Measurements from ENCODE around the gene PRSS56. TPM values are rescaled to one million over a fixed set of nuclear protein-coding genes. Genes with fewer than 3 reads are reported as not detected.

PRSS56 gene
- under 1 TPM in 2 of 7 donors, not detected in 5; 0.27 to 0.35 TPM for total RNA-seq
- polyA plus RNA-seq, result not detected
- long read RNA-seq, donor 1, result 0 reads
- long read RNA-seq, donor 2, result 0 reads
- long read RNA-seq, donor 3, result 0 reads

DNA sequence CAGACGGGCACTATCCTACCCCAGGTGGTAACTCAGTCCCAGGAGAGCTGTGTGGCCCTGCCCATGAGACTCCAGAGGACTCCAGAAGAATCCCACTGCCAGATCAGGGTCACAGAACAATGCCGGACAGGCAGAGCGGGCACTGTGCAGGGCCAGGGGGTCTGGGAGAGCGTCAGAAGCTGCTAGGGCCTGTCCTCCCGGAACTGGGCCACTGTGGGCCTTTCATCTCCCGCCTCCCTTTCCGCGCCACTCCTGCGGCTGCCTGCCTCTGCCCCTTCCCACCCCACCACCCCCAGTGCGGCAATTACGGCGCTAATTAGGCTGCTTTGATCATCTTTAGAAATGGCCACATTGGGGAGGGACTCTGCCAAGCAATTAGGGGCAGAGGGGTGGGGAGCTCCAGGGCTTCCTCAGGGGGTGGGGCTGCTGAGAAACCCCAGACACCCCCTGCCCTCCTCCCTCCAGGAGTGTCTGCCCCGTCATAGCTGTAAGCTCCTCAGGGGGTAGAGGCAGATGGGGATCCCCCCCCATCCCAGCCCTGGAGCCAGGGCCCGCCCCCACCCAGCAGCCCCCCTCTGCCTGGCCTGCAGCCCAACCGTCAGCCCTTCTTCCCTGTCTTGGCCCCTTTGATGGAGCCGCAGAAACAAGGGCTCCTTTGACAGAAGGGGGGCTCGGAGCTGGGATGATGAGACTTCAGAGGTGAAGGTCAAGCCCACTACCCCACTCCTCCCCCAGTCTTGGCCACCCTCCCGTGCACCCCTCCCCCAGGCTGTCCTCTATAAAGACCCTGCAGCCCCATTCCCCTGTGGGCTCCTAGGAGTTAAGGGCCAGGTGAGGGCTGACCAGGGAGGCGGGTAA lies at the start of gene PRSS56:
TSS of gene PRSS56 (plus strand) at position 808 of the 858 bp plus-strand sequence. CDS start 211 bp downstream, outside the sequence.
- TF ChIP-seq POLR2A (IDR thresholded peaks at IDR 0.05) (no peak), EP300 (IDR thresholded peaks at IDR 0.05) (no peak)
- TF ChIP-seq, protein P1, sequence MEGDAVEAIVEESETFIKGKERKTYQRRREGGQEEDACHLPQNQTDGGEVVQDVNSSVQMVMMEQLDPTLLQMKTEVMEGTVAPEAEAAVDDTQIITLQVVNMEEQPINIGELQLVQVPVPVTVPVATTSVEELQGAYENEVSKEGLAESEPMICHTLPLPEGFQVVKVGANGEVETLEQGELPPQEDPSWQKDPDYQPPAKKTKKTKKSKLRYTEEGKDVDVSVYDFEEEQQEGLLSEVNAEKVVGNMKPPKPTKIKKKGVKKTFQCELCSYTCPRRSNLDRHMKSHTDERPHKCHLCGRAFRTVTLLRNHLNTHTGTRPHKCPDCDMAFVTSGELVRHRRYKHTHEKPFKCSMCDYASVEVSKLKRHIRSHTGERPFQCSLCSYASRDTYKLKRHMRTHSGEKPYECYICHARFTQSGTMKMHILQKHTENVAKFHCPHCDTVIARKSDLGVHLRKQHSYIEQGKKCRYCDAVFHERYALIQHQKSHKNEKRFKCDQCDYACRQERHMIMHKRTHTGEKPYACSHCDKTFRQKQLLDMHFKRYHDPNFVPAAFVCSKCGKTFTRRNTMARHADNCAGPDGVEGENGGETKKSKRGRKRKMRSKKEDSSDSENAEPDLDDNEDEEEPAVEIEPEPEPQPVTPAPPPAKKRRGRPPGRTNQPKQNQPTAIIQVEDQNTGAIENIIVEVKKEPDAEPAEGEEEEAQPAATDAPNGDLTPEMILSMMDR (IDR thresholded peaks at IDR 0.05), result no peak
- 77% methylated on average over 16 to 19 of the region's 19 CpGs for WGBS, 3 donors
- Histone ChIP-seq H3K27ac (no peak within 1 kb of the TSS), H3K27me3 (no peaks in the 10 kb centered on the region), H3K36me3 (no peaks in the 10 kb centered on the region), H3K4me1 (ENCODE audit: insufficient read depth) (no peaks in the 10 kb centered on the region), H3K9me3 (no peaks in the 10 kb centered on the region), H3K4me3 (no peak within 1 kb of the TSS)
- no peak for DNase-seq
- intact Hi-C loops (cut with DNase I), result loop anchor here (5.0 to 10.0 kb wide), 4 partner anchors 73 to 598 kb away; partner anchors contain the start of gene NPPC (in 2 of the 4)

DNA sequence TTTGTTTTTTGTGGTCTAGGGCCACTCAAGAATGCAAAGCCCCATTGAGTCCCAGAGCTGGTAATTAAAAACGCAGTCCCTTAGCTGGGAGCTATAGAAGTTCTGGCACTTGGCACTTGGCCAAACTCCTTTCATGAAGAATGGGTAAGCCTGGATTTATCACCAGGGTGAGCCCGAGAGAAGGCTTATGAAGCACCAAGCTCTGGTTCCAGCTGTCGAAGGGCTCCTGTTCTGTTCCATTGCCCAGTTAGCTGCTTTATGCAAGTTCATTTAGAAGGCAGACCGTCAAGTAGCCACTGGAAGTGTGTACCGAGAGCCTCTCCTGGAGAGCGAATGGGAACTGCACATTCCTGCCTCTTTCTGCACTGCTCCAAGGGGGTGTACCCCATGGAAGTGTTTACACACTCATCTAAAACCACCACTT lies 46.7 kb upstream of the PRSS56 start:
- intact Hi-C loops (cut with DNase I), result no loop called here
- WGBS, 3 donors, result 18 to 36% (median 30%) methylated on average over 6 of the region's 6 CpGs
- no peak for TF ChIP-seq EP300 (IDR thresholded peaks at IDR 0.05)
- TF ChIP-seq, protein P1 (IDR thresholded peaks at IDR 0.05), result no peak
- no peak for TF ChIP-seq POLR2A (IDR thresholded peaks at IDR 0.05)
- Histone ChIP-seq H3K36me3 (no peaks in the 10 kb centered on the region), H3K4me3 (no peak overlapping the region), H3K27ac (no peak overlapping the region), H3K4me1 (ENCODE audit: insufficient read depth) (no peaks in the 10 kb centered on the region), H3K9me3 (no peaks in the 10 kb centered on the region), H3K27me3 (no peaks in the 10 kb centered on the region)
- peak in 1 of 5 donors; percentile 20 for DNase-seq

DNA sequence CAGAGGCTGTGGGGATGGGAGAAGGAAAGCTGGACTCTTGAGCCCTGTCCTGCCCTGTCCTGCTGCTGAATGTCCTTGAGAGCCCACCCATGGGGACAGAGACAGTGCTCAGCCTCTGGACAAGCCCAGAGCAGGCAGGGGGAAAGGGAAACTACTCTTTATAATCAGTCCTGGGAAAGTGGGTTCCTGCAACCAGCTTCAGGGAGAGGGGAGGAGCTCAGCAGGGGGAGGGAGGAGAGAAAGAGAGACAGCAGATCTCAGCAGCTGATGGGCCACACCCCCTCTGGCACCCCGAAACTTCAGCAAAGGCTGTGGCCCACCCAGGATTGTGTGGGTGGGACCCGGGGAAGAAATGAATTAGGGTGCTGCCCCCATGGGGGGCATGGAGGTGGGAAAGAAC lies 44.1 kb upstream of the PRSS56 start:
- 69 to 73% (median 70%) methylated on average over 2 of the region's 2 CpGs for WGBS, 3 donors
- H3K27ac ChIP-seq, result no peak overlapping the region
- TF ChIP-seq, protein P1 (IDR thresholded peaks at IDR 0.05), result no peak
- no peak for TF ChIP-seq POLR2A (IDR thresholded peaks at IDR 0.05)
- TF ChIP-seq EP300 (IDR thresholded peaks at IDR 0.05), result no peak
- H3K4me1 ChIP-seq (ENCODE audit: insufficient read depth), result no peaks in the 10 kb centered on the region
- H3K4me3 ChIP-seq, result no peak overlapping the region
- no peaks in the 10 kb centered on the region for H3K27me3 ChIP-seq
- H3K36me3 ChIP-seq, result no peaks in the 10 kb centered on the region
- intact Hi-C loops (cut with DNase I), result no loop called here
- DNase-seq, result peak in 1 of 5 donors; percentile 15
- H3K9me3 ChIP-seq, result no peaks in the 10 kb centered on the region

DNA sequence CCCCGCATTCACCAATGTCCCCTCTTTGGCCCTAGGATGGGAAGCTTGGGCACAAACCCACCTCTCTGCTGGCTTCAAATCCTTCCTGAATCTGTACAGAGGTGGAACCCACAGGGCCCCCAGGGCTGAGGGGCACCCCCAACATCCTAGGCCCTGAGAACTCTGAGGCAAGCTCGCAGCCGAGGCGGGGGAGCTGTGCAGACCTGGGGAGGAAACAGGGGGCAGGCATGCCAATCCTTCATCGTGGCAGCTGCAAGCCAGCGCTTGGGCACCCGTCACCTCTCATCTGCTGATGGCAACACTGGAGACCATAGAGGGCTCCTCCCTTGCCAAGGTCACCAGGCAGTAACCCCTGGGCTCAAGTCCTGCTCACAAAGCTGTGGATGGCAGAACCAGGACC lies 43.4 kb upstream of the PRSS56 start:
- H3K27ac ChIP-seq, result no peak overlapping the region
- 89 to 100% (median 98%) methylated on average over 1 to 7 of the region's 7 CpGs for WGBS, 3 donors
- intact Hi-C loops (cut with DNase I), result no loop called here
- TF ChIP-seq EP300 (IDR thresholded peaks at IDR 0.05), result no peak
- TF ChIP-seq POLR2A (IDR thresholded peaks at IDR 0.05), result no peak
- TF ChIP-seq, protein P1 (IDR thresholded peaks at IDR 0.05), result no peak
- H3K27me3 ChIP-seq, result no peaks in the 10 kb centered on the region
- H3K9me3 ChIP-seq, result no peaks in the 10 kb centered on the region
- no peaks in the 10 kb centered on the region for H3K4me1 ChIP-seq (ENCODE audit: insufficient read depth)
- H3K4me3 ChIP-seq, result no peak overlapping the region
- H3K36me3 ChIP-seq, result no peaks in the 10 kb centered on the region
- peak in 1 of 5 donors; percentile 16 for DNase-seq

All from ovary (tissue), 10 donors.